Measurements from ENCODE around the gene SLC24A4. TPM values are rescaled to one million over a fixed set of nuclear protein-coding genes. Genes with fewer than 3 reads are reported as not detected.

Gene SLC24A4
- total RNA-seq, 6 donors from 2014 or later: 0.49 to 5.7 (median 2.0) TPM

DNA sequence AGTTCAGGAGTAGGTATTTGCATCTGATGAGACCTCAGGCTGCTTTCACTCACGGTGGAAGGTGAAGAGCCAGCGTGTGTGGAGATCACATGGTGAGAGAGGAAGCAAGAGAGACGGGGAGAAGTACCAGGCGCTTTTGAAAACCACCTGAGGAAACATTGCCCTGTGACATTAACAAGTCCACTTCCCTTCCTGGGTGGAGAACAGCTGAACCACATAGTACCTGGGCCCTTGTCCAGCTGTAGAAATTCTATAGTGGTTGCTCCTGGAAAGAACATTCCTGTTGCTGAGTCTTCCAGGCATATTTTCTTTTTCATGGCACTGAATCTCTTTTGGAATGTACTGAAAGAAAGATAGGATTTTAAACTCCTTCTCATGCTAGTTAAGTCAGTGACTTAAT lies 103.3 kb downstream of the SLC24A4 start:
- TF ChIP-seq, protein P1, sequence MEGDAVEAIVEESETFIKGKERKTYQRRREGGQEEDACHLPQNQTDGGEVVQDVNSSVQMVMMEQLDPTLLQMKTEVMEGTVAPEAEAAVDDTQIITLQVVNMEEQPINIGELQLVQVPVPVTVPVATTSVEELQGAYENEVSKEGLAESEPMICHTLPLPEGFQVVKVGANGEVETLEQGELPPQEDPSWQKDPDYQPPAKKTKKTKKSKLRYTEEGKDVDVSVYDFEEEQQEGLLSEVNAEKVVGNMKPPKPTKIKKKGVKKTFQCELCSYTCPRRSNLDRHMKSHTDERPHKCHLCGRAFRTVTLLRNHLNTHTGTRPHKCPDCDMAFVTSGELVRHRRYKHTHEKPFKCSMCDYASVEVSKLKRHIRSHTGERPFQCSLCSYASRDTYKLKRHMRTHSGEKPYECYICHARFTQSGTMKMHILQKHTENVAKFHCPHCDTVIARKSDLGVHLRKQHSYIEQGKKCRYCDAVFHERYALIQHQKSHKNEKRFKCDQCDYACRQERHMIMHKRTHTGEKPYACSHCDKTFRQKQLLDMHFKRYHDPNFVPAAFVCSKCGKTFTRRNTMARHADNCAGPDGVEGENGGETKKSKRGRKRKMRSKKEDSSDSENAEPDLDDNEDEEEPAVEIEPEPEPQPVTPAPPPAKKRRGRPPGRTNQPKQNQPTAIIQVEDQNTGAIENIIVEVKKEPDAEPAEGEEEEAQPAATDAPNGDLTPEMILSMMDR (IDR thresholded peaks at IDR 0.05): no peak
- TF ChIP-seq POLR2AphosphoS5 (IDR thresholded peaks at IDR 0.05): no peak
- TF ChIP-seq EP300 (IDR thresholded peaks at IDR 0.05): no peak
- no peak for TF ChIP-seq POLR2A (IDR thresholded peaks at IDR 0.05)
- H3K9me3 ChIP-seq: no peaks in the 10 kb centered on the region
- no peaks in the 10 kb centered on the region for H3K27me3 ChIP-seq
- 36 to 38% methylated on average over 4 of the region's 4 CpGs for WGBS, 2 donors
- no peaks in the 10 kb centered on the region for H3K36me3 ChIP-seq
- DNase-seq (peak in 1 of 2 donors; percentile 41), ATAC-seq (ENCODE audit: low FRiP score in 2 of 2) (no peak)
- H3K4me3 ChIP-seq: no peak overlapping the region
- H3K4me1 ChIP-seq: no peaks in the 10 kb centered on the region
- peak overlapping the region in 1 of 4 donors; percentile 42 for H3K27ac ChIP-seq

DNA sequence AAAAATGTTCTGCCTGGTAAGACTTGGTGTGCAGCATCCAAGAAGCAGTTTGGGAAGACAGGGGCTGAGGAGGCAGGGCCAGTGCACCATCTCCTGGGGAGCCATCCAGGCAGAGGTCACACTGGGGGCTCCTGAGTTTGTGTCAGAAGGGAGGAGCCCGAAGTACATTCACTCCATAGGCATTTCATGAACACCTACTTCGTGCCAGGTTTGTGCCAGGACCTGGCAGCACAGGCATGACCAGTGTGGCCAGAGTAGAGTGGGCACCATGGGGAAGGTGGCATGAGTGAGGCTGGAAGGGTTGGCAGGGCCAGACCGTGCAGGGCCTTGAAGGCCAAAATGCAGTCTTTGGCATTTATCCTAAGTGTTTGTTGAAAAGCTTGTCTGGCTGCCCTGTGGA lies 104.1 kb downstream of the SLC24A4 start:
- Histone ChIP-seq H3K4me1 (no peaks in the 10 kb centered on the region), H3K27me3 (no peaks in the 10 kb centered on the region), H3K9me3 (no peaks in the 10 kb centered on the region), H3K27ac (peak overlapping the region in 1 of 4 donors; percentile 42), H3K4me3 (no peak overlapping the region), H3K36me3 (no peaks in the 10 kb centered on the region)
- no peak for DNase-seq
- TF ChIP-seq, protein P1 (IDR thresholded peaks at IDR 0.05): no peak
- TF ChIP-seq POLR2A (IDR thresholded peaks at IDR 0.05): no peak
- TF ChIP-seq POLR2AphosphoS5 (IDR thresholded peaks at IDR 0.05): no peak
- ATAC-seq (ENCODE audit: low FRiP score in 2 of 2): no peak
- 75% methylated on average over 1 to 3 of the region's 3 CpGs for WGBS, 2 donors

DNA sequence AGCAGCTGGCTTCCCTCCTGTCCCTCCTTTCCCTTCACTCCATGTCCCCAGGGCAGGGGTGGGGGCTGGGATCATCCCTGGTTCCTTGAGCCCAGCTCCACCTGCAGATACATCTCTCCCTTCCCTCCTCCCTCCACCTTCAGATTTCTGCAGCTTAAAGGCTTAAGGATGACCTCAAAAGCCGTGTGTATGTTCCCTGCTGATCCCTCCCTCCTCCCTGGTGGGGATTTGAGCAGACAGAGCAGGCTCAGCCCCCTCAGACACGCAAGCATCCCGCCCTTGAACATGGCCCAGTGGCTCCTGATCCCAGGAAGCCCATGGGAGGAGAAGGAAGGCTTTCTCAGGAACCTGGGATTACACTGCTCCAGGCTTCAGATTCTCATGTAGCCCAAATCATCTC lies 107.7 kb downstream of the SLC24A4 start:
- ATAC-seq (ENCODE audit: low FRiP score in 2 of 2): no peak
- no peaks in the 10 kb centered on the region for H3K36me3 ChIP-seq

DNA sequence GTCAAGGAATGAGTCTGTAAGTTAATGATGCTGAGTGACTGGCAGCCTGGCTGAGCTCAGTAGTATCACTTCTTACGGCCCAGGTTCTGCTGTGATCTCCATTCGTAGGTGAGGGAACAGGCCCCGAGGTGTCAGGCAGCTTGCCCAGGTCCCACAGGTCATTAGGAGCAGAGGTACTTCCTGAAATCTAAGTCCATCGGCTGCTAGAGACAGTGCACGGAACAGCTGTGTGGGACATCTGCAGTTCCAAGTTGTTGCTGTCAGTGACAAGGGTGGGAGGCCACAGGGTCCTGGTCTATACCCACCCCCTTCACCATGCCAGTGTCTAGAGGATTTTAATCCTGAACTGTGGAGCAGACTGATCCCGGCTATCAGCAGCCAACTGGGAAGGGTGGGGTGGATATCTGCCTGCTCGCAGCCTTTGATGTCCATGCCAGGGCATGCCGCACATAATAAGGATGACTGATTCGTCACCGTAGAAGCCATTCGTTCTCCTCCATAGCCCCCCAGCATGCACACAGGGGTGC lies 108.3 kb downstream of the SLC24A4 start:
- H3K36me3 ChIP-seq: no peaks in the 10 kb centered on the region
- TF ChIP-seq, protein P1 (IDR thresholded peaks at IDR 0.05): no peak
- TF ChIP-seq POLR2A (IDR thresholded peaks at IDR 0.05) (no peak), EP300 (IDR thresholded peaks at IDR 0.05) (no peak), POLR2AphosphoS5 (IDR thresholded peaks at IDR 0.05) (no peak)
- WGBS, 2 donors: 71 to 84% methylated on average over 7 to 11 of the region's 11 CpGs
- H3K27ac ChIP-seq: no peak overlapping the region
- ATAC-seq (ENCODE audit: low FRiP score in 2 of 2): no peak
- DNase-seq: no peak
- H3K9me3 ChIP-seq: no peaks in the 10 kb centered on the region
- no peaks in the 10 kb centered on the region for H3K27me3 ChIP-seq
- no peaks in the 10 kb centered on the region for H3K4me1 ChIP-seq
- H3K4me3 ChIP-seq: no peak overlapping the region

More for the DNA sequence above, 107.7 kb downstream of the SLC24A4 start:
- Histone ChIP-seq H3K4me3 (no peak overlapping the region), H3K9me3 (no peaks in the 10 kb centered on the region), H3K27ac (no peak overlapping the region), H3K27me3 (no peaks in the 10 kb centered on the region), H3K4me1 (no peaks in the 10 kb centered on the region)
- TF ChIP-seq POLR2AphosphoS5 (IDR thresholded peaks at IDR 0.05) (no peak), EP300 (IDR thresholded peaks at IDR 0.05) (no peak), POLR2A (IDR thresholded peaks at IDR 0.05) (no peak)
- TF ChIP-seq, protein P1 (IDR thresholded peaks at IDR 0.05): no peak
- WGBS, 2 donors: 81 to 91% methylated on average over 3 of the region's 3 CpGs
- DNase-seq: no peak

DNA sequence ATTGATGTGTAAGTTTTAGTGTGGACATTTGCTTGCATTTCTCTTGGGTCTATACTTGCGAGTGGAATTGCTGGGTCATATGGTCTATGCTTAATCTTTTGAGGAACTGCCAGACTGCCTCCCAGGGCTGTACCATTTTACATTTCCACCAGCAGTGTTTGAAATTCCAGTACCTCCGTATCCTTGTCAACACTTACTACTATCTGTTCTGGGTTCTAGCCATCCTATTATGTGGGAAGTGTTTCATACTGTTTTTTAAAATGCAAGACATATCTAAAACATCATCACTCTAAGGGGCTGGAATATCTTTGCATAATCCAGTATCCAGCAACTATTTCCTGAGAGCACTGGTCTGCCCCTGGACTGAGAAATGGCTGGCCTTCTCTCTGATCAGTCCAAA lies 110.4 kb downstream of the SLC24A4 start:
- no peaks in the 10 kb centered on the region for H3K4me1 ChIP-seq
- H3K36me3 ChIP-seq: no peaks in the 10 kb centered on the region
- no peak for ATAC-seq (ENCODE audit: low FRiP score in 2 of 2)
- no peak for DNase-seq
- WGBS, 2 donors: 95 to 96% methylated on average over 2 of the region's 2 CpGs
- H3K4me3 ChIP-seq: no peak overlapping the region
- H3K27ac ChIP-seq: no peak overlapping the region
- H3K9me3 ChIP-seq: no peaks in the 10 kb centered on the region
- H3K27me3 ChIP-seq: no peaks in the 10 kb centered on the region
- TF ChIP-seq EP300 (IDR thresholded peaks at IDR 0.05) (no peak), POLR2A (IDR thresholded peaks at IDR 0.05) (no peak), POLR2AphosphoS5 (IDR thresholded peaks at IDR 0.05) (no peak)
- TF ChIP-seq, protein P1 (IDR thresholded peaks at IDR 0.05): no peak

Data from upper lobe of left lung (tissue), 6 donors.